K562 (cell line): ENCODE measurements around the gene PLCB1.

Experiments used
- CREM ChIP-seq: IDR thresholded peaks from 2 replicates; pipeline ENCODE4 v1.6.1; 2014; ENCODE audit warnings: antibody characterized with exemption, low read depth
- MYC ChIP-seq, 2 experiments: fragments of 250-450 bp in 1 of 2; sonication (Bioruptor Pico) in 1 of 2; IDR thresholded peaks; 2 replicates each; pipeline versions ENCODE4 v1.5.1 to v1.6.1; 2012 to 2021; ENCODE audit warnings: low read depth in 2 of 2, borderline replicate concordance in 1 of 2, improper control_type of control experiment in 1 of 2, low read length in 1 of 2, mild to moderate bottlenecking in 1 of 2, moderate library complexity in 1 of 2
- POLR2AphosphoS2 ChIP-seq: IDR thresholded peaks from 2 replicates; pipeline ENCODE4 v1.6.1; 2012; ENCODE audit warnings: low read length, improper control_type of control experiment
- SLC30A9 ChIP-seq: fragments of 250-450 bp; sonication (Bioruptor Pico); IDR thresholded peaks from 2 replicates; pipeline ENCODE4 v1.8.0; 2022; ENCODE audit warnings: mild to moderate bottlenecking, moderate library complexity
- SMARCB1 ChIP-seq: IDR thresholded peaks from 2 replicates; pipeline ENCODE4 v1.6.1; 2011; ENCODE audit warnings: improper control_type of control experiment, low read depth; ENCODE audit not compliant: insufficient read length

DNA sequence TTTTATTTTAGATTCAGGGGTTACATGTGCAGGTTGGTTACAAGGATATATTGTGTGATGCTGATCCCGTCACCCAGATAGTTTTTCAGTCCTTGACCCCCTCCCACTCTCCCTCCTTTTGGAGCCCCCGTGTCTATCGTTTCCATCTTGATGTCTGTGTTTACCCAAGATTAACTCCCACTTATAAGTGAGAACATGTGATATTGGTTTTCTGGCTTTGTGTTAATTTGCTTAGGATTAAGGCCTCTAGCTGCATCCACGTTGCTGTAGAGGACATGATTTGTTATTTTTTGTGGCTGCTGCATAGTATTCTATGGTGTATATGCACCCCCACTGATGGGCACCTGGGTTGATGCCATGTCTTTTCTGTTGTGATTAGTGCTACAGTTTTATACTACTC, 178.6 kb downstream of the PLCB1 start:
- TF ChIP-seq SMARCB1 (no peak), SLC30A9 (CRISPR knock-in tag) (no peak), MYC (IDR thresholded peaks at IDR 0.05; ENCODE audit: low read depth, low read length) (no peak), MYC (CRISPR knock-in tag; IDR thresholded peaks at IDR 0.05; ENCODE audit: borderline replicate concordance, low read depth) (no peak), CREM (no peak), POLR2AphosphoS2 (no peak)
